Mammary microvascular endothelial cell (primary cell): ENCODE data around the gene PLA2G4A. TPM values are rescaled to one million over a fixed set of nuclear protein-coding genes. Genes with fewer than 3 reads are reported as not detected.

Source experiments
- total RNA-seq: library from RNA; depleted of rRNA; stranded (reverse); fragments of >200 nt; gene quantifications from 2 replicates; pipeline ENCODE4 v1.2.3, GENCODE V29; 2015

PLA2G4A gene
- 4.7 and 6.8 TPM in 2 replicates for total RNA-seq

GRCh38 chr1:186828611-186829454 lies at the start of gene PLA2G4A:
TSS of gene PLA2G4A (plus strand) at chr1:186828949. CDS start at chr1:186854355, 25,406 bp downstream.

Other genes with a start within 250 kb of the PLA2G4A start
- 4.6 and 4.9 TPM in 2 replicates for gene PTGS2, start 148.5 kb upstream of the PLA2G4A start, total RNA-seq